ENCODE data around the gene NEK10. TPM values are rescaled to one million over a fixed set of nuclear protein-coding genes. Genes with fewer than 3 reads are reported as not detected.

Gene NEK10
- total RNA-seq, 3 donors from 2014 or later (not counting 1 experiment from before 2014, with no cell fraction given) = 0.68 to 1.6 (median 0.80) TPM

DNA sequence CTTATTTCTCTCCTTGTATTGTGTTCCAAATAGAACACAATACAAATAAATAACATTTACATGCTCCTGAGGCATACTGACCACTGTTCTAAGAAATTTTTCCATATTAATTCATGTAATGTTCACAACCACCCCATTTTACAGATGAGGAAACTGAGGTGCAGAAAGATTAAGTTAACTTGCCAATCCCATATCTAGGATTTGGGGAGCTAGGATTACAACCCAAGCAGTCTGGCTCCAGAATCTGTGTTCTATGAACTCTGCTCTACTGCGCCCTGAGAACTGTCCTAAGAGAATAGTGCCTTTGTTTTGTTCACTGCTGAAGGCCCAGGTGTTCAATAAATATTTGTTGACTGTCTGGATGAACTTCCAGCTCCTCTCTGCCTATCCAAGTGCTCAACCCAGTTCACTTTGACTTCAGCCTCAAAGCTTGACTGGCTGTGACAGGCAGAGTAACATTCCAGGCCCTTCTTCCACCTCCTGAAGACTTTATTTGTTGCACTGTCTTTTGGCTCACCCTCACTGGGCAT lies 3.1 kb downstream of the NEK10 start:
- Mint-ChIP-seq H3K4me3 (no peak overlapping the region), H3K36me3 (no peaks in the 10 kb centered on the region), H3K27ac (no peak overlapping the region), H3K9me3 (no peaks in the 10 kb centered on the region), H3K4me1 (peaks cover 17 to 21% of the 10 kb centered on the region in 2 donors), H3K27me3 (ENCODE audit: low read depth in 2 of 2) (no peaks in the 10 kb centered on the region)
- H3K27me3 ChIP-seq (ENCODE audit: control insufficient read depth, insufficient read depth, low read length) = no peaks in the 10 kb centered on the region
- WGBS (ENCODE audit: insufficient coverage) = 92% methylated on average over 1 of the region's 1 CpG
- H3K4me1 ChIP-seq (ENCODE audit: control insufficient read depth, insufficient read depth, low read length) = peaks cover 8% of the 10 kb centered on the region
- no peaks in the 10 kb centered on the region for H3K9me3 ChIP-seq (ENCODE audit: control insufficient read depth, insufficient read depth, low read length)
- no peak for ATAC-seq
- intact Hi-C loops (cut with micrococcal nuclease) = loop anchor here (5.0 kb wide), 1 partner anchor 116 kb away; the partner anchor contains the start of gene SLC4A7
- no peak overlapping the region for H3K4me3 ChIP-seq (ENCODE audit: low read length)
- no peak for DNase-seq
- TF ChIP-seq, protein P1, sequence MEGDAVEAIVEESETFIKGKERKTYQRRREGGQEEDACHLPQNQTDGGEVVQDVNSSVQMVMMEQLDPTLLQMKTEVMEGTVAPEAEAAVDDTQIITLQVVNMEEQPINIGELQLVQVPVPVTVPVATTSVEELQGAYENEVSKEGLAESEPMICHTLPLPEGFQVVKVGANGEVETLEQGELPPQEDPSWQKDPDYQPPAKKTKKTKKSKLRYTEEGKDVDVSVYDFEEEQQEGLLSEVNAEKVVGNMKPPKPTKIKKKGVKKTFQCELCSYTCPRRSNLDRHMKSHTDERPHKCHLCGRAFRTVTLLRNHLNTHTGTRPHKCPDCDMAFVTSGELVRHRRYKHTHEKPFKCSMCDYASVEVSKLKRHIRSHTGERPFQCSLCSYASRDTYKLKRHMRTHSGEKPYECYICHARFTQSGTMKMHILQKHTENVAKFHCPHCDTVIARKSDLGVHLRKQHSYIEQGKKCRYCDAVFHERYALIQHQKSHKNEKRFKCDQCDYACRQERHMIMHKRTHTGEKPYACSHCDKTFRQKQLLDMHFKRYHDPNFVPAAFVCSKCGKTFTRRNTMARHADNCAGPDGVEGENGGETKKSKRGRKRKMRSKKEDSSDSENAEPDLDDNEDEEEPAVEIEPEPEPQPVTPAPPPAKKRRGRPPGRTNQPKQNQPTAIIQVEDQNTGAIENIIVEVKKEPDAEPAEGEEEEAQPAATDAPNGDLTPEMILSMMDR (IDR thresholded peaks at IDR 0.05) = no peak
- no peaks in the 10 kb centered on the region for H3K36me3 ChIP-seq (ENCODE audit: control insufficient read depth, insufficient read depth, low read length)
- H3K27ac ChIP-seq (ENCODE audit: low read length) = no peak overlapping the region

DNA sequence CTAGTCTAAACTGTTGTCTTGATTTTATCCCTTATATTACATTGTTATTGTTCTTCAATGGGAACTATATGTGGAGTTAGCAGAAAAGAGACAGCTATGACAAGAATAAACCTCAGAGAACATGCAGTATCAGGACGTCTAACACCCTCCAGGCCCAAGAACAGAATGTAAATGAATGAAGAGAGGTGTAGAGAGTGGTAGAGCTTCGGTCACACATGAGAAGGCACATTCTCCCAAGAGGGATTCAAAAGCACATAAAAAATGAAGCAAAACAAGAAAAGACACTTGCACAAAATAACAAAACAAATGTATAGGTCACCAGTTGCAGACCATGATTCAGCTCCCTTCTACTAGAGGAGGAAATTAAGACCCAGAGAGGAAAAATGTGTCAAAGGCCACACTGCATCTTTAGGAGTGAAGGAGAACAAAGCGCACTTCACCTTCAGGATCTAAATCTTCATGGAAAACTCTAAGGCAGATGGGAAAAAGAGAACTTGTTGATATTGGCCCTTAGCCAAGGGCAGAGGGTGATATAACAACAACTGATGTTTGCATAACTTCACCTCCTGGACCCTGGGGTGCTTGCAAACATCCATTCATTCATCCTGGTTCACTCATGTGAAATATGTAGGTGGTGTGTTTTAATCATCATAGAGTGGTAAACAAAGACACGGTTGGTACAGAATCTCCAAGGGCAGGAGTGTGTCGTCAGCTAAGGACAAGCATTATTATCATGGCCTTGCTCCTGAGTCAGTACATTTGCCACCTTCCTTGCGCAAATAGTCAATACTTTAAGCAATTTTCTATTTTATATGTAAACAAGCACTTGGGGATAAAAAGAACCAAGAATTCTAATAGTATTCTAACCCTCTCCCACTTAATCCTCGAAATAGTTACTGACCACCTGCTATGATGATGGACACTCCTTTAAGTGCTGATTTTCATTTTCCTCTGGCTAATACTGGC lies 8.8 kb downstream of the NEK10 start:
- Histone ChIP-seq H3K27me3 (ENCODE audit: control insufficient read depth, insufficient read depth, low read length) (no peaks in the 10 kb centered on the region), H3K4me1 (ENCODE audit: control insufficient read depth, insufficient read depth, low read length) (peaks cover 5% of the 10 kb centered on the region), H3K4me3 (ENCODE audit: low read length) (no peak overlapping the region), H3K36me3 (ENCODE audit: control insufficient read depth, insufficient read depth, low read length) (no peaks in the 10 kb centered on the region), H3K9me3 (ENCODE audit: control insufficient read depth, insufficient read depth, low read length) (no peaks in the 10 kb centered on the region), H3K27ac (ENCODE audit: low read length) (no peak overlapping the region)
- DNase-seq (no peak), ATAC-seq (no peak)
- 83% methylated on average over 6 of the region's 7 CpGs for WGBS (ENCODE audit: insufficient coverage)
- H3K4me3 Mint-ChIP-seq = no peak overlapping the region
- no peaks in the 10 kb centered on the region for H3K27me3 Mint-ChIP-seq (ENCODE audit: low read depth in 2 of 2)
- H3K27ac Mint-ChIP-seq = peak overlapping the region; percentile 8 to 36
- no peaks in the 10 kb centered on the region for H3K36me3 Mint-ChIP-seq
- TF ChIP-seq, protein P1 (IDR thresholded peaks at IDR 0.05) = no peak
- H3K4me1 Mint-ChIP-seq = peaks cover 7 to 23% of the 10 kb centered on the region in 2 donors
- intact Hi-C loops (cut with micrococcal nuclease) = no loop called here
- H3K9me3 Mint-ChIP-seq = no peaks in the 10 kb centered on the region

DNA sequence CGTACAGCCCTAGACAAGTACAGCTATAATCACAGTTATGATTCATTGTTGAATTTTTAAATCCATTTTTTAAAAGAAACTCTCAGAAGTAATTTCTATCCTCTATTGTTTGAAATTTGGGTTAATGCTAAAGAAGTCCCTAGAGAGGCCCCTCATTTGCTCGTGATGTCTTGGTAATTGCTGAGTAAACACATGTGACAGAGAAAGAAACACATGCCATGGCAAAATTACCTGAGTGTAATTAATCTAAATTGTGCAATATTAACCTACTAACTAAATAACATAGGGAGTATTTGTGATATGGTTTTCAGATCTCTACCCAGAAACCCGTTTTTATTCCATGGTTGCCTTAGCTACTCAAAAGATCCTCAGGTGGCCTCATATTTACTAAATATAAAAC lies 10.8 kb downstream of the NEK10 start:
- no peaks in the 10 kb centered on the region for H3K36me3 Mint-ChIP-seq
- DNase-seq (no peak), ATAC-seq (no peak)
- H3K4me3 Mint-ChIP-seq = peak overlapping the region; percentile 32
- intact Hi-C loops (cut with micrococcal nuclease) = no loop called here
- H3K27ac ChIP-seq (ENCODE audit: low read length) = no peak overlapping the region
- TF ChIP-seq, protein P1 (IDR thresholded peaks at IDR 0.05) = no peak
- no peaks in the 10 kb centered on the region for H3K27me3 ChIP-seq (ENCODE audit: control insufficient read depth, insufficient read depth, low read length)
- H3K9me3 Mint-ChIP-seq = no peaks in the 10 kb centered on the region
- no peak overlapping the region for H3K4me3 ChIP-seq (ENCODE audit: low read length)
- no peaks in the 10 kb centered on the region for H3K9me3 ChIP-seq (ENCODE audit: control insufficient read depth, insufficient read depth, low read length)
- no peak overlapping the region for H3K27ac Mint-ChIP-seq
- no peaks in the 10 kb centered on the region for H3K27me3 Mint-ChIP-seq (ENCODE audit: low read depth in 2 of 2)
- WGBS (ENCODE audit: insufficient coverage) = 50% methylated on average over 1 of the region's 3 CpGs
- H3K36me3 ChIP-seq (ENCODE audit: control insufficient read depth, insufficient read depth, low read length) = no peaks in the 10 kb centered on the region
- H3K4me1 Mint-ChIP-seq = peaks cover 7 to 23% of the 10 kb centered on the region in 2 donors
- peaks cover 5% of the 10 kb centered on the region for H3K4me1 ChIP-seq (ENCODE audit: control insufficient read depth, insufficient read depth, low read length)
